HCT116 (cell line): ENCODE measurements around the gene NDUFA8.

Experiments
- JUND ChIP-seq: IDR thresholded peaks from 2 replicates; pipeline ENCODE4 v1.6.1; 2012
- POLR2A ChIP-seq: IDR thresholded peaks from 2 replicates; pipeline ENCODE4 v1.7.0; 2011; ENCODE audit warnings: borderline replicate concordance; ENCODE audit not compliant: insufficient read depth, insufficient read length; ENCODE audit errors: extremely low read depth
- POLR2AphosphoS5 ChIP-seq: IDR thresholded peaks from 2 replicates; pipeline ENCODE4 v1.6.1; 2011; ENCODE audit warnings: mild to moderate bottlenecking, low read depth, low read length, moderate library complexity
- RAD21 ChIP-seq: IDR thresholded peaks from 2 replicates; pipeline ENCODE4 v1.6.1; 2012; ENCODE audit warnings: low read depth, mild to moderate bottlenecking
- ZNF274 ChIP-seq: fragments of 200-500 bp; sonication (Bioruptor generic); IDR thresholded peaks from 2 replicates; pipeline ENCODE4 v1.6.1; 2014; ENCODE audit warnings: mild to moderate bottlenecking, low read depth, low read length, inconsistent platforms
- TF ChIP-seq, protein P1 (sequence below), 3 experiments: fragments of 200-600 bp in 1 of 3; sonication (generic) in 1 of 3; IDR thresholded peaks in 2 of 3; conservative IDR thresholded peaks in 1 of 3; 2 replicates each; pipeline ENCODE4 v1.5.1; 2012 to 2017; ENCODE audit warnings: low read depth in 2 of 3, low read length in 2 of 3, antibody characterized with exemption in 1 of 3, borderline replicate concordance in 1 of 3, control low read depth in 1 of 3, mild to moderate bottlenecking in 1 of 3, mixed read lengths in 1 of 3, mixed run types in 1 of 3, moderate library complexity in 1 of 3; ENCODE audit not compliant: insufficient read depth in 1 of 3
- TF ChIP-seq, protein P2 (sequence below): IDR thresholded peaks from 2 replicates; pipeline ENCODE4 v1.6.1; 2012; ENCODE audit warnings: low read depth
- TF ChIP-seq, protein P3 (sequence below): IDR thresholded peaks from 2 replicates; pipeline ENCODE4 v1.6.1; 2012
- TF ChIP-seq, protein P4 (sequence below): IDR thresholded peaks from 2 replicates; pipeline ENCODE4 v1.6.1; 2012

DNA sequence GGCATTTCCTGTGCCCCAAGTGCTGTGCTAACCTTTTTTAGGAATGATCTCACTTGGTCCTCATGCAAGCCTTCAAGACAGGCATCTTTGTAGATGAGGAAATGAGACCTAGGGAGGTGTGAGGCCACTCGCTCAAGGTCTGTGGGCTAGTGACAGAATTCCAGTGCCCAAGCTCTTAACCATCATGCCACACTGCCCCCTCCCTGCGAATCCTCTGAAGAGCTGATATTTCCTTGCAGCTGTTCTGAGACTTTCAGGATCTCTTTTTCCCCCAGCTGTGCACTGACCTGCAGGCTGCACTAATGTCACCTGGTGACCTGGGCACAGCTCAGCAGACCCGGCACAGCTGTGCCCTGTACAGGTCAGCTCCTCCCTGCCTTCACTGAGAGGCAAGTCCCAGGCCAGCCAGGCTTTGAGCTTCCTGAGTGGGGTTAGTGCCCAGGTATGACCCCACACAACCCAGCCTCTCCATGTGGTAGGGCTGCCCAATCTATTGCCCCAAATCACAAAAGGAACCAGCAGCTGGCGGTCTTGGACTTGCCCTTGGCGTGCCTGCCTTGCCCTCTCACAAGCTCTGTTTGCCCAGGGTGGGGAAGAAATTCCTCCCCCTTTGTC is 32.8 kb upstream of the NDUFA8 start:
- TF ChIP-seq, protein P1, sequence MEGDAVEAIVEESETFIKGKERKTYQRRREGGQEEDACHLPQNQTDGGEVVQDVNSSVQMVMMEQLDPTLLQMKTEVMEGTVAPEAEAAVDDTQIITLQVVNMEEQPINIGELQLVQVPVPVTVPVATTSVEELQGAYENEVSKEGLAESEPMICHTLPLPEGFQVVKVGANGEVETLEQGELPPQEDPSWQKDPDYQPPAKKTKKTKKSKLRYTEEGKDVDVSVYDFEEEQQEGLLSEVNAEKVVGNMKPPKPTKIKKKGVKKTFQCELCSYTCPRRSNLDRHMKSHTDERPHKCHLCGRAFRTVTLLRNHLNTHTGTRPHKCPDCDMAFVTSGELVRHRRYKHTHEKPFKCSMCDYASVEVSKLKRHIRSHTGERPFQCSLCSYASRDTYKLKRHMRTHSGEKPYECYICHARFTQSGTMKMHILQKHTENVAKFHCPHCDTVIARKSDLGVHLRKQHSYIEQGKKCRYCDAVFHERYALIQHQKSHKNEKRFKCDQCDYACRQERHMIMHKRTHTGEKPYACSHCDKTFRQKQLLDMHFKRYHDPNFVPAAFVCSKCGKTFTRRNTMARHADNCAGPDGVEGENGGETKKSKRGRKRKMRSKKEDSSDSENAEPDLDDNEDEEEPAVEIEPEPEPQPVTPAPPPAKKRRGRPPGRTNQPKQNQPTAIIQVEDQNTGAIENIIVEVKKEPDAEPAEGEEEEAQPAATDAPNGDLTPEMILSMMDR (IDR thresholded peaks at IDR 0.05 in 2 of 3, conservative IDR thresholded peaks at IDR 0.05 in 1 of 3; ENCODE audit: borderline replicate concordance in 1 of 3, insufficient read depth in 1 of 3, low read depth in 2 of 3, low read length in 2 of 3): no peak
- no peak for TF ChIP-seq POLR2A
- TF ChIP-seq ZNF274: no peak
- TF ChIP-seq, protein P2, sequence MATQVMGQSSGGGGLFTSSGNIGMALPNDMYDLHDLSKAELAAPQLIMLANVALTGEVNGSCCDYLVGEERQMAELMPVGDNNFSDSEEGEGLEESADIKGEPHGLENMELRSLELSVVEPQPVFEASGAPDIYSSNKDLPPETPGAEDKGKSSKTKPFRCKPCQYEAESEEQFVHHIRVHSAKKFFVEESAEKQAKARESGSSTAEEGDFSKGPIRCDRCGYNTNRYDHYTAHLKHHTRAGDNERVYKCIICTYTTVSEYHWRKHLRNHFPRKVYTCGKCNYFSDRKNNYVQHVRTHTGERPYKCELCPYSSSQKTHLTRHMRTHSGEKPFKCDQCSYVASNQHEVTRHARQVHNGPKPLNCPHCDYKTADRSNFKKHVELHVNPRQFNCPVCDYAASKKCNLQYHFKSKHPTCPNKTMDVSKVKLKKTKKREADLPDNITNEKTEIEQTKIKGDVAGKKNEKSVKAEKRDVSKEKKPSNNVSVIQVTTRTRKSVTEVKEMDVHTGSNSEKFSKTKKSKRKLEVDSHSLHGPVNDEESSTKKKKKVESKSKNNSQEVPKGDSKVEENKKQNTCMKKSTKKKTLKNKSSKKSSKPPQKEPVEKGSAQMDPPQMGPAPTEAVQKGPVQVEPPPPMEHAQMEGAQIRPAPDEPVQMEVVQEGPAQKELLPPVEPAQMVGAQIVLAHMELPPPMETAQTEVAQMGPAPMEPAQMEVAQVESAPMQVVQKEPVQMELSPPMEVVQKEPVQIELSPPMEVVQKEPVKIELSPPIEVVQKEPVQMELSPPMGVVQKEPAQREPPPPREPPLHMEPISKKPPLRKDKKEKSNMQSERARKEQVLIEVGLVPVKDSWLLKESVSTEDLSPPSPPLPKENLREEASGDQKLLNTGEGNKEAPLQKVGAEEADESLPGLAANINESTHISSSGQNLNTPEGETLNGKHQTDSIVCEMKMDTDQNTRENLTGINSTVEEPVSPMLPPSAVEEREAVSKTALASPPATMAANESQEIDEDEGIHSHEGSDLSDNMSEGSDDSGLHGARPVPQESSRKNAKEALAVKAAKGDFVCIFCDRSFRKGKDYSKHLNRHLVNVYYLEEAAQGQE: no peak
- TF ChIP-seq, protein P3, sequence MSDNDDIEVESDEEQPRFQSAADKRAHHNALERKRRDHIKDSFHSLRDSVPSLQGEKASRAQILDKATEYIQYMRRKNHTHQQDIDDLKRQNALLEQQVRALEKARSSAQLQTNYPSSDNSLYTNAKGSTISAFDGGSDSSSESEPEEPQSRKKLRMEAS: no peak
- TF ChIP-seq POLR2AphosphoS5: no peak
- no peak for TF ChIP-seq RAD21
- TF ChIP-seq, protein P4, sequence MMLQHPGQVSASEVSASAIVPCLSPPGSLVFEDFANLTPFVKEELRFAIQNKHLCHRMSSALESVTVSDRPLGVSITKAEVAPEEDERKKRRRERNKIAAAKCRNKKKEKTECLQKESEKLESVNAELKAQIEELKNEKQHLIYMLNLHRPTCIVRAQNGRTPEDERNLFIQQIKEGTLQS: no peak
- no peak for TF ChIP-seq JUND
